Stimulated activated CD8-positive, alpha-beta memory T cell treated with anti-CD3 and anti-CD28 coated beads, Interleukin-4, amount 100 ng/mL, for 4 hours (primary cell): ENCODE results near the gene TMEM175.

ENCODE experiments used
- DNase-seq, 2 donors: peaks; one replicate each; pipeline ENCODE4 v3.0.0-alpha.2; 2020; ENCODE audit warnings: low read depth in 2 of 2, low spot score in 1 of 2

TMEM175 gene

DNA sequence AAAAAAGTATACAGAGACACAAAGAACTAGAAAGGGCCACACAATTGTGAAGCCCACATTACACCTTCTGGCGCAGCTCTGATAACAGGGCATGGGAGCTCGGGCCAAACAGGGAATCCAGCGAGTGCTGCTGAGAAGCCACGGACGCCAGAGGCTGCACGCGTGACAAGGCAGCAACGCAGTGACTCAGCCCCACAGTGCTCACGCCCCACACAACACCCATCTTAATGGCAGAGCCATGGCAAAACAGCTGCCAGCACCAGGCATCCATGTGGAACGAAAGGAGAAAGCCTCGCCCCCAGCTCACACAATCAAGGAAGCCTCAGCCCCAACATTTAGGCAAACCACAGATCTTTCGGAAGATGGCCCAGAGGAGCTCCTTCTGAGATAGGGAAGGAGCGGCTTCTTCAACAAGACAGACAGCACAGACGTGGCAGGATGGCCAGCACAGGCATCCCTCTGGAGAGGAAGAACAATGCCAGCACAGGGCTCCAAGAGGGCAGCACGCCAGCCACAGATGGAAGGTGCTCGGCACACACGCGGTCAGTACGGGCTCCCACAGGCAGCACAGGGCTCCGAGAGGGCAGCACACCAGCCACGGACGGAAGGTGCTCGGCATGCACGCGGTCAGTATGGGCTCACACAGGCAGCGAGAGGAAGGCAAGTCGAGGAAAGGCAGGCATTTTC lies 33.2 kb upstream of the TMEM175 start:
- DNase-seq = no peak

DNA sequence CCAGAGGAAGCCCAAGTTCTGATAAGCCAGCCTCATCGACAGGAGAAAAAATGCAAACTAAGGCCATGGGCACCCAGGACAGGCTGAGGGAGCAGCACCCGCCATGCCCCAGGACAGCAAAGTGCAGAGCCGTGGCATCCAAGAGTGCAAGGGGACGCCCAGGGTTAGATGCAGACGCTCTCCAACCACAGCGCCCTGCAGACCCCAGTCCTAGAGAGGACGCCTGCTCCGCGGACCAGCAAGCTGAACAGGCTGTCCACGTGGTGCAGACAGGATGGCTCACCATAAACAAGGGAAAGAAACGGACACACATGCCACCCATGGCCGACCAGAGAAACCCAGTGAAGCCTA lies 32.7 kb upstream of the TMEM175 start:
- no peak for DNase-seq

DNA sequence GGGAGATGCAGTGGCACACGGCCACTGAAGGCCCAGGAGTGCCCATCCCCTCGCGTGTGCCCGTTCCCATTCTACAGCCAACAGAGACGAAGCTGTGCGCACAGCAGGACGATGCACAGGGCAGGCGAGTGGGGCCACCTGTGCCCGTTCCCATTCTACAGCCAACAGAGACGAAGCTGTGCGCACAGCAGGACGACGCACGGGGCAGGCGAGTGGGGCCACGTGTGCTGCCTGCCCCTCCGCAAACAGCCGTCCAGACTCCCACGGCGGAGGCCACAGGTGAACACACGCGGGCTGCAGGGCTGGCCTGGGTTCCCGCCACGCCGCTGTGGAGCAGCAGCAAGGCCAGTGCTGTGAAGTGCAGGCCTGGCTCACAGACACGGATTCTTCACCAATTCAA lies 32.2 kb upstream of the TMEM175 start:
- no peak for DNase-seq

DNA sequence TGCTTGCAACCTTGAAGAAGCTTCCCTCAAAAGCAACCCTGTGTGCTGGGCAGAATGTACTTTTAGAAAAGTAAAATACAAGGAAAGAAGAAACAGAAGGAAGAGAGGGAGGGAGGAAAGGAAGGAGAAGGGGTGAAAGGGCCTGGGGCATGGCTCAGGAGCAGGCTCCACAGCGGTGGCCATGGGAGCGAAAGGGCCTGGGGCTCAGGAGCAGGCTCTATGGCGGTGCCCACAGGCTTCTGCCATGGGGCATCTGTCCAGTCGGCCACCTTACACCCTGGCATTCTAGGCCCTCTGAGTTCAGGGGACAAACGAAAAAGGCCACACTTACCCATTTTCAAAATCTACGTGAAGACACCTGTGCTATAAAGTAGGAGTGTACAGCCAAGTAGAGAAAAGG lies 31.5 kb upstream of the TMEM175 start:
- no peak for DNase-seq

DNA sequence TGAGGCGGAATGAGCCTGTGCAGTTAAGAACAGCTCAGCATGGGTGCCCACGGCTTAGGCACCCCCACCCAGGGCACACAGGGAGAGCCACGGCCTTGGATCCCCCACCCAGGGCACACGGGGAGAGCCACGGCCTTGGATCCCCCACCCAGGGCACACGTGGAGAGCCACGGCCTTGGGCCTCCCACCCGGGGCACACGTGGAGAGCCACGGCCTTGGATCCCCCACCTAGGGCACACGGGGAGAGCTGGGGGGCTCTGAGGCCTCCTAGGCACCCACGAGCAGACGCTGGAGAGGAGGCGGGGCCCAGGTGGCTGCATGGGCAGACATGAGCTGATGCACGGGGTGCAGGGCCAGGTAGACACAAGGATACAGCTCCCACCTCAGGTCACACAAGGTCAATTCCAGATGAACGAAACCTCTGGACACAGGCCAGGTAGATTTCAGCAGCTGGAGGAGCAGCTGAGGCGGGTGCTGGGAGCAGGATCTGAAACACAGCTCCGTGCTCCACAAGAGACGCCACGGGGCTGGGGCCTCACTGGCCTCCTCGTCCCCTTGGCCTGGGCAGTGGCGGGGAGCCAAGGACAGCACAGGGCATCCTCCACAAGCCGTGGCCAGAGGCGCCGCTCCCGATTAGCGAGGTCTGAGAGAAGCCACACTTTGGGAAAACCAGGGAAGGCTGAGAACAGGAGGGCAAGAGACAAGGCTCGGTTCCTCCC lies 30.9 kb upstream of the TMEM175 start:
- DNase-seq = no peak

DNA sequence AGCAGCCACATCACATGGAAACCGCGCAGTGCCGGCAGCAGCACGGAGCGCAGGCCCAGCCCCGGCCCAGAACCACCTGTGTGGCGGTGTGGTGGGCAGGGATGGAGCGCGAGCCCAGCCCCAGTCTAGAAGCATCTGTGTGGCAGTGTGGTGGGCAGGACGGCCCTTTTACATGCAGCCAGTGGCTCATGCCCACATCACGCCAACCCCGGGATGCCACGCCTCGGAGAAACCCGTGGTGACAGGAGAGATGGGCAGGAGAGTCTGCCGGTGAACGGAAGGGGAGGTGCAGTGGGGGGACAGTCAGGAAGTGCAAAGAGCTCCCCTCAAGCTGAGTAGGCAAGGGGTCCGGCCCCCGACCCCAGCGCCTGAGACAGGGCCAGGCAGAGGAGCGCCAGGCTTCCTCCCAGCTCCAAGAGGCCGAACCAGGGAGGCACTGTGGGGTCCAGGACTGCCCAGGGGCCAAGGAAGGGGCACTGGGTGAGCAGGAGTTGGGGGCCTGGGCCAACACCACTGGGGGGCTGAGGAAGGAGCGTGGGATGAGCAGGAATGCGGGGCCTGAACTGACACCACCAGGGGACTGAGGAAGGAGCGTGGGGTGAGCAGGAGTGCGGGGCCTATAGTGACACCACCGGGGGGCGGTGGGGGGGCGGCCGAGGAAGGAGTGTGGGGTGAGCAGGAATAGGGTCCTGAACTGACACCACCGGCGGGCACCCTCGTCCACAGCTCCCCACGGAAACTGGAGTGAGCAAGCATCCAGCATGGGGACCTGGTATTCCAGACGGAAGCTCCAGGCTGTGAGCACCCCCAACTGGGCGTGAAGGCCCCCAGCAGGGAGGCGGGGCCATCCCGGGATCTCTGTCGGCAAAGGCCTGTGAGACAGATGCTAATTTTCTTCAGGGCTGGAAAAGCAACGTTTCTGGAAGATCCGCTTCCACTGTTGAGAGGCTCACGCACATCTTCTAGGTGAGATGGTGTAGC lies 28.9 kb upstream of the TMEM175 start:
- no peak for DNase-seq

DNA sequence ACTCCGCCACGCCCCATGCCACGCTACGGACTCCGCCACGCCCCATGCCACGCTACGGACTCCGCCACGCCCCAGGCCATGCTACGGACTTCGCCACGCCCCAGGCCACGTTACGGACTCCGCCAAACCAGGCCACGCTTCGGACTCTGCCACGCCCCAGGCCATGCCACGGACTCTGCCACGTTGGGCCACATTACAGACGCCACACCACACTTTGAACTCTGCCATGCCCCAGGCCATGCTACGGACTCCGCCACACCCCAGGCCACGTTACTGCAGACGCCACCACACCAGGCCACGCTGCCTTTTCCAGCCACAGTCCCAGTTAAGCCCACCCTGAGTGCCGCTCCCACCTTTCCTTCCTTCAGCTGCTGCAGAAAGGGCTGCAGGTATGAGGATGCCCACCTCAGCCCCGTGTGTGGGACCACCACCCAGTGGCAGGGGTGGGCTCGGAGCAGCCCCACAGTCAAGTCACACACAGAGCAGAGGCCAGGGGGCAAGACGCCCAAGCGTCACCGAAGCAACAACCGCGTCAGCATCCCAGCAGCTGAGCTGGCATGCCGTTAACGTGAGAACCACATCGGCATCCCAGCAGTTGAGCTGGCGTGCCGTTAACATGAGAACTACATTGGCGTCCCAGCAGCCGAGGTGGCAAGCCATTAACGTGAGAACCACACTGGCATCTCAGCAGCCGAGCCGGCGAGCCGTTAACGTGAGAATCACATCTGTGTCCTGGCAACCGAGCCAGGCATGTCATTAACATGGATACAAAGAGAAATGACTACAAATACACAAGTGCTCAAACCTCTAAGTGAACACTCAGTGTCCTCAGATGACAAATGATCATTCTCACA lies 26.5 kb upstream of the TMEM175 start:
- no peak for DNase-seq

DNA sequence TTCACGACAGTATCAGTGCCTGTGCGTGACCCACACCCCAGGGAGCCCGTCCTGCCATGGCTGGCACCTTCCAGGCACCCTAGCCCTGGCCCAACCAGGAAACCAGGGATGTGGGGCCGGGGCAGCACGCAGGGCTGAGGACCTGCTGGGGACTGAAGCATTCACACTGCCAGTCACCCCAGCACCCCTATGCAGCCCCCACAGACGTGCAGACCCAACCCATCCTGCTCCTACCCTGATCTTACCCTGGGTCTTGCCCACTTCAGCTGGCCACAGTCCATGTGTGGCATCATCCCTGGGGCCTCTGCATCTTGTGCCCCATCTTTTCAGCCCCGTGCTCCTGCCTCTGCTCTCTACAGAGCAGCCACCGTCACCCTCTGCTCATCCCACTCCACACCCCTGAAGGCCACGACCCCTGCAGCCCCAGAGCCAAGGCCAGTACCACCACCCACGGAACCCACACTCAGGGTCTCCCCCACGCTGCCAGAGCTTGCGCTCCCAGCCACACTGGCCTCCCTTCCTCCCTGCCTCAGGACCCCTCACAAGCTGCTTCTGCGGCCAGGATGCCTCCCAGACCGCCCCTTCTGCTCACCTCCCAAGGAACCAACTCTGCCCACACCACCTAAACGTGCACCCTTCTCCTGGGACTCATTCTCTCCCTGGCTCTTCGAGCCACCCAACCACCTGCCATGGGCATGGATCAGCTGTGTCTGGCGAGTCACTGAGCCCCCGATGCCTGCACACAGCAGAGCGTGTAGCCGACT lies 25.7 kb upstream of the TMEM175 start:
- no peak for DNase-seq

DNA sequence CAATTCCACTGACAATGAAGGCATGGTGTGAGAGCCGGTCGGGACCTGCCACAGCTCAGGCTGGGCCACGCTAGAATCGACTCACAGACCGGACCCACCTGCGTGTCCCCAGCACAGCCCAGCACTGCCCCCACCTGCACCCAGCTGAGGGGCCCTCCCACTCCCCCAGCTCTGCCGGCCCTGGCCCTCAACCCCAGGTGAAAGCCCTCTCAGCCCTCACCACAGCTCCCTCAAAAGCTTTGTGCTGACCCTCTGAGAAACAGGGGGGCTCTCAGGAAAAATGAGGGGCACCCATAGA lies 25.2 kb upstream of the TMEM175 start:
- DNase-seq = no peak

DNA sequence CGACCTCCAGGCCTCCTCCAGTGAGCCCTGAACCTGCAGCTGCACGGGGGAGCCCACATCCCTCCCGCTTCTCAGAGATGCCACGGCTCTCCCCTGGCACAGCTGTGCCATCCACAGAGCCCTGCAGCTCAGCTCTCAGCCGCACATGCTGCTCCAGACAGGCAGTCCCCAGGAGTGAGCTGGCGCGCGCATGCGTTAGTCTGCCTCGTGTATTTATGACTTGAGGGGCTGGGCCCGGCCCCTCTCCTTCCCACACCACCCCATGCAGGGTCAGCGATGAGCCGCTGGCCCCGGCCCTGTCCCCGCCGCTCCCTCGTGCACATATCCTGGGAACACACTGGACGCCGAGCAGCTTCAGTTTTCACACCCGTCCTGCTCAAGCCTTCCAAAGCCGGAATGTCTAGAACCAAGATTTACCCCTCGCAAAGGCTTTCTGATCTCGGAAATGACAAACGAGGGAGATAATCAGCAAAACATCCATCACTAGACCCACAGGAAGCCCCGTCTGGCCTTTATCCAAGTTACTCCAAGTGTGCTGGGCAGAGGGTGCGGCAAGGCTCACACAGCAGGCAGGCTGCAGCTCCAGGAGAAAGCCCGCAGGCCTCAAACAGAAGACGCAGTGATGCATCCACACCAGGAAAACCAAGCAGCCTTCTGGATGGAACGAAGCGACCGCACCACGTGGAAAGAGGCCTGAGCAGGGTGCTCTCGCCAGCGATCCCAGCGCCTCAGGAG lies 24.4 kb upstream of the TMEM175 start:
- no peak for DNase-seq

DNA sequence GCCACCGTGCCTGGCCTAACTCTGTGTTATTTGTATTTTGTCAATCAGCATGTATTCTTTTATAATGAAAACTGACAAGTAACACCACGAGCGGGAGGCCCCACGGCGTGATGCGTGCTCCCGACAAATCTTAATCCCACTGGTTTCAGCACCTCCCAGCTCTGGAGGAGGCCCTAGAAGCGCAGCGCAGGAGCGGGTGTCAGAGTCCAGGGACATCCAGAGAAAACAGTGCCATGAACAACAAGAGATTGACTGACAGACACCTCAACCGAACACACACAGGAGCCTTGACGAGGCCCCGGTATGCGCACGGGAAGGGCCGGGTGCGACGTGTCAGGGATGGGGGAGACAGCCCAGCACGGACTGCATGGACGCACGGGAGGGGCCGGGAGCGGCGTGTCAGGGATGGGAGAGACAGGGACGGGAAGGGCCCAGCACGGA lies 23.1 kb upstream of the TMEM175 start:
- DNase-seq = no peak

DNA sequence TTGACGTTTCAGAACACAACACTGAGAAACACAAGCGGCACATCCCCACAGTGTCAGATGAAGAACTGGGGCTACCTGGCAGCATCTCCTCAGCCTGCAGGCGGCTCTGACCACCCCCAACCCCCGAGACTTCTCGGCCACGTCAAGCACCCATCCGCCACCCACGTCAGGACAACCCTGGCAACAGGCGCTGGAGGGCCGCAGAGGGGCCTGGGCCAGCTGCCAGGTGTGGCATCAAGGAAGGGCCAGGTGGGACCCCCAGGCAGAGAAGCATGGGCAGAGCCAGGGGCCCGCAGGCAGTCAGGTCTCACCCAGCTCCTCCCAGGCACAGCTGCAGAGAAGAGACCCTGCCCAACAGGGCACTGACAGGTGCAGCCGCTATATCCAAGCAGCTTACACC lies 22.4 kb upstream of the TMEM175 start:
- DNase-seq = no peak

DNA sequence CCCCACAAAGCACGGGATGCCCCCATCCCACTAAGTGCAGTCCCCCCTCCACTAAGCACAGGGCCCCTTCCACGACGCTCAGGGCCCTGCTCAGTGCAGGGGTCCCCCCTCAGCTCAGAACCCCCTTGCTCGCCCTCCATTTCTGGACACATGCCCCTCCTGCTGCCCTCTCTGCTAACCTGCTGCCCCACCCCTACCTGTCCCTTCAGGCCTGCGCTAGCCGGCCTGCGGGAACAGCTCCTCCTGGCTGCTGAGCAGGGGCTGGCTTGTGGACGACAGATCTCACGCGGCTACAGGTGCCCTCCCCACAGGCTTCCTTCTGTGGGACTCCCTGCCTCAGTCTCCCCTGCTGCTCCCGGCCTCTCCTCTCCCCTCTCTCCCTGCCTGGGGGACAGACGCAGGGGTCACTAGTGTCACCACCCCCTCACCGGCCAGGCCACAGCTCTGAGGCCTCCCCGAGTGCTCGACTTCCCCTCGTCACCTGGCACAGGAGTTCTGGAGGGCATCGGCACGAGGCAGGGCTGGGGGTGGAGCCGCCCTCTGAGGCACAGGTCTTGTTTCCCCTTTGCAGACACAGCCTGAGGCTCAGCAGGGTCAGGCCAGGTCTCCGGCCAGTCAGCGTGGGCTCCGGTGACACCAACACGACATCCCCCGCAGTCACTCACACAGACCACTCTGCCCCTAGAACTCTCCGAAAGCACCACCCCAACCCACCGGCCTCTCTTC lies 21.7 kb upstream of the TMEM175 start:
- DNase-seq = no peak

DNA sequence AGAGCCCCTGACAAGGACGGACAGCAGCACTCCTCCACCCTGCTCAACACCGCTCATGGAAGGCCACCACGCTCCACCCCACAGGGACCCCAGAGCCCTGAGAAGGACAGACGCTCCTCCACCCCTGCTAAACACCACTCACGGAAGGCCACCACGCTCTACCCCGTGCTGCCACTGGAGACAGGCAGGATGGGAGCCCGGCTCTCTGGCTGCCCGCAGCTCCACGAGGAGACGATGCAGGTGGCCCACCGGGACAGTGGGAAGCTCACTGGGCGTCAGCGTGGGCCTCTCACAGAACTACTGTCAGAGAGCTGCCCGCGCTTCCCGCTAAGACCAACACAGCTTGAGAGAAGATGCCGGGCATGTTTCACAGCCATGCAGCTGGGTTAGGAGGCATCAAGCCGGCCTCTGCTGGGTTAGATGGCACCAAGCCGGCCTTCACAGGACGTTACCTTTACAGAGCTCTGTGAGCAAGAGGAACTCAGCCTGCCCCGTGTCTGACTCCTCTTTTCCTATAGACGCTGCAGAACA lies 21.0 kb upstream of the TMEM175 start:
- no peak for DNase-seq

DNA sequence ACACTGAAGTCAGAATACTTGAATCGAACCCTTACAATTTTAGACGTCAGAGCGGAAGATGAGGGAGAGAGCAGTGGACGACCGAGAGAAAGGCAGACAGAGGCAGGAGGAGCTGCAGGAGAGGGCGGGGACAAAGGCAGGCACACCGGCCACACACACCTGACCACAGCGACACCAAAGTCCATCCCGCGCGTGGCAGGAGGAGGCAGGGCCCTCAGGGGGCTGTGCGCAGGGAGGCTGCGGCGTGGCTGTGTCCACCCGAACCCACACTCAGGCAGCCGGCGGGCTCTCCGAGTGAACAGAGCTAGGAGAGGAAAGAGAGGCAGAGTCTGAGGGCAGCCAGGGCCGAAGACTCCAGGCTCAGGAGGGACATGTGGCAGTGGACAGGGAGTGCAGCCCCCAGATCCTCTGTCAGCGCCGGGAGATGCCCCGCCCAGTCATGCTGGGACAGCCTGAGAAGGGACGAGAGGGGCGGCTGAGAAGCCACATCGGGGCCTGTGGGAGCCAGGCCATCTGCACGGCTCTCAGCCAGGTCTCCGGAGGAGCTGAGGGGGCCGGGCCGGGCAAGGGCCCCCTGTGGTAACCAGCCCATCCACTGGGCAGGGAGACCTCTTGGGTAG lies 20.3 kb upstream of the TMEM175 start:
- DNase-seq = no peak

DNA sequence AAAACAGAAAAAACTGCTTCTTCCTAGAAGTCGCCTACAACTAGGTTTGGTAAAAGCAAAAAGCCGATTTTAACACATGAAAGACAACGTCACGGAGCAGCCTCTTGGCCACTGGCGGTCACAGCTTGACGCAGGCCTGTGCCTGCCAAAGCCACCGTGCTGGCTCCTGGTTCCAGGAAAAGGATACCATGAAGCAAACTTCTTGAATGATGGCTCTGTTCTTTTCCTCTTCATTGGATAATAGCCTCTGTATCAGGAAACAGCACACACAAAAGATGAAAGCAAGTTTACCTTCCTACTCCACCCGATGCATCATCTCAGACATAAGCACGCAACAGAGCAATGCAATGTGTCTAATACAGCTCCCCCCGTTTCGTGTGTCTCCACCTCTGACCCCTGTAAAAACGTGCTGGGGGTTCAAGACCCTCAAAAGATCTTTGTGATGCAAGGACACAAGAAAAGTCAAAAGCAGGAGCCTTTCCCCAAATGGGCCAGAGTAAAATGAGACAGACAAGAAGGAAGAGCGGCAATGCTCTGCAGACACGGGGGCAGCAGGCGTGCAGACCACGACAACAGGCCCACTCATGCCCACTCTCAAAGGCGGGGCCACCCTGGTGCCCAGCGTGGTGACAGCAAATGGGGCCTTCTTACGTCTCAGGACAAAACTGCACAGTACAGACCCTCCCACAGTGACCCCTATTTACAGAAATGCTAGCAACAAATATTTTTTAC lies 19.5 kb upstream of the TMEM175 start:
- no peak for DNase-seq

DNA sequence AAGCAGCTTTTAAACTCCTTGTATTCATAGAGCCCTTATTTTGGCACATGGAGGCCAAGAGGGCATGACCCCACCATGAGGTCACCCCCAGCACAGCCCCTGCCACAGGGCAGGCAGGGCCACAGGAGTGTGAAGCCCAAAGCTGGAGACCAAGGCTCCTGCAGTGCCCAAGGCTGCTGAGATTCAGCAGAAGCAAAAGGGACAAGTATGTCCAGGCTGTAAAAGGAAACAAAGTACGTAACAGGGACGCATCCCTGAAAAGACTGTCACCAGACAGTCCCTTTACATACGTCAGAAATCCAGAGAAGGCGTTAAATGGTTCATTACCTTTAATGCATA lies 19.0 kb upstream of the TMEM175 start:
- DNase-seq = no peak

DNA sequence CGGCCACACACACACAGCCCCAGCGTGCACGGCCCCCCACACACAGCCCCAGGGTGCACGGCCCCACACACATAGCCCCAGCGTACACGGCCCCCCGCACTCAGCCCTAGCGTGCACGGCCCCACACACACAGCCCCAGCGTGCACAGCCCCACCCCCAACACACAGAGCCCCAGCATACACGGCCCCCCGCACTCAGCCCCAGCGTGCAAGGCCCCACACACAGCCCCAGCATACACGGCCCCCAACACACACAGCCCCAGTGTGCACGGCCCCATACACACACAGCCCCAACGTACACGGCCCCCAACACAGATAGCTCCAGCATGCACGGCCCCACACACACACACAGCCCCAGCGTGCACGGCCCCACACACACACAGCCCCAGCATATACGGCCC lies 17.7 kb upstream of the TMEM175 start:
- no peak for DNase-seq
